SJSA1 (cell line): ENCODE measurements around the gene TMPRSS4. TPM values are rescaled to one million over a fixed set of nuclear protein-coding genes. Genes with fewer than 3 reads are reported as not detected.

Experiments
- DNase-seq, 2 experiments: peaks; one replicate each; pipeline ENCODE4 v3.0.0-alpha.2; 2015 to 2020; ENCODE audit warnings: low spot score in 2 of 2, low read depth in 1 of 2
- H3K27ac ChIP-seq: fragments of 250-450 bp; sonication (Bioruptor Pico); 2 replicates; pipeline ENCODE4 v1.5.1; 2020; ENCODE audit warnings: mild to moderate bottlenecking, moderate library complexity
- H3K27me3 ChIP-seq: fragments of 250-450 bp; sonication (Bioruptor Pico); replicated peaks from 2 replicates; pipeline ENCODE4 v1.5.1; 2020; ENCODE audit warnings: mild to moderate bottlenecking, moderate library complexity
- H3K36me3 ChIP-seq: fragments of 250-450 bp; sonication (Bioruptor Pico); 2 replicates; pipeline ENCODE4 v1.5.1; 2020; ENCODE audit warnings: mild to moderate bottlenecking
- H3K4me1 ChIP-seq: fragments of 250-450 bp; sonication (Bioruptor Pico); replicated peaks from 2 replicates; pipeline ENCODE4 v1.6.1; 2021; ENCODE audit warnings: mild to moderate bottlenecking
- H3K4me3 ChIP-seq: fragments of 250-450 bp; sonication (Bioruptor Pico); 2 replicates; pipeline ENCODE4 v1.5.1; 2020; ENCODE audit warnings: mild to moderate bottlenecking
- H3K9me3 ChIP-seq: fragments of 250-450 bp; sonication (Bioruptor Pico); replicated peaks from 2 replicates; pipeline ENCODE4 v1.5.1; 2020; ENCODE audit warnings: mild to moderate bottlenecking
- total RNA-seq: library from RNA; depleted of rRNA; stranded (reverse); fragments of >200 nt; shearing (Covaris generic); gene quantifications from 2 replicates; pipeline ENCODE4 v1.2.3, GENCODE V29; 2014

TMPRSS4 gene
- total RNA-seq, 1 experiment from 2014 or later = not detected

GRCh38 chr11:118079491-118079890, 2.6 kb downstream of the TMPRSS4 start:
- no peaks in the 10 kb centered on the region for H3K36me3 ChIP-seq
- H3K27me3 ChIP-seq = no peaks in the 10 kb centered on the region
- H3K9me3 ChIP-seq = no peaks in the 10 kb centered on the region
- H3K27ac ChIP-seq = no peak overlapping the region
- no peak for DNase-seq
- H3K4me3 ChIP-seq = no peak overlapping the region
- no peaks in the 10 kb centered on the region for H3K4me1 ChIP-seq

GRCh38 chr11:118080296-118080695, 3.4 kb downstream of the TMPRSS4 start:
- no peaks in the 10 kb centered on the region for H3K36me3 ChIP-seq
- no peak for DNase-seq
- no peak overlapping the region for H3K4me3 ChIP-seq
- no peaks in the 10 kb centered on the region for H3K27me3 ChIP-seq
- no peaks in the 10 kb centered on the region for H3K9me3 ChIP-seq
- no peaks in the 10 kb centered on the region for H3K4me1 ChIP-seq
- no peak overlapping the region for H3K27ac ChIP-seq

GRCh38 chr11:118081241-118081958, 4.5 kb downstream of the TMPRSS4 start:
- no peaks in the 10 kb centered on the region for H3K4me1 ChIP-seq
- no peaks in the 10 kb centered on the region for H3K9me3 ChIP-seq
- DNase-seq = no peak
- H3K36me3 ChIP-seq = no peaks in the 10 kb centered on the region
- H3K27me3 ChIP-seq = no peaks in the 10 kb centered on the region
- no peak overlapping the region for H3K4me3 ChIP-seq
- no peak overlapping the region for H3K27ac ChIP-seq

- no peaks in the 10 kb centered on the region for H3K4me1 ChIP-seq
- no peak for DNase-seq
These were observed 6.1 kb downstream of the TMPRSS4 start for GRCh38 chr11:118082880-118083552.

GRCh38 chr11:118084247-118084646, 7.4 kb downstream of the TMPRSS4 start:
- Histone ChIP-seq H3K27me3 (no peaks in the 10 kb centered on the region), H3K27ac (no peak overlapping the region), H3K9me3 (no peaks in the 10 kb centered on the region), H3K36me3 (no peaks in the 10 kb centered on the region), H3K4me3 (no peak overlapping the region), H3K4me1 (no peaks in the 10 kb centered on the region)
- DNase-seq = no peak

More at GRCh38 chr11:118082880-118083552, 6.1 kb downstream of the TMPRSS4 start:
- Histone ChIP-seq H3K36me3 (no peaks in the 10 kb centered on the region), H3K9me3 (no peaks in the 10 kb centered on the region), H3K27ac (no peak overlapping the region), H3K4me3 (no peak overlapping the region), H3K27me3 (no peaks in the 10 kb centered on the region)

GRCh38 chr11:118084656-118085055, 7.8 kb downstream of the TMPRSS4 start:
- Histone ChIP-seq H3K9me3 (no peaks in the 10 kb centered on the region), H3K4me3 (no peak overlapping the region), H3K27me3 (no peaks in the 10 kb centered on the region), H3K27ac (no peak overlapping the region), H3K4me1 (no peaks in the 10 kb centered on the region), H3K36me3 (no peaks in the 10 kb centered on the region)
- no peak for DNase-seq

GRCh38 chr11:118086913-118087768, 10.3 kb downstream of the TMPRSS4 start, which contains the start of gene SMIM35:
Gene SMIM35, minus strand, starts transcription at chr11:118086963. Its CDS starts 206 bp downstream, at chr11:118086757.
- no peak for DNase-seq
- H3K27ac ChIP-seq = no peak within 1 kb of the TSS
- H3K4me3 ChIP-seq = no peak within 1 kb of the TSS
- H3K36me3 ChIP-seq = no peaks in the 10 kb centered on the region
- H3K9me3 ChIP-seq = no peaks in the 10 kb centered on the region
- no peaks in the 10 kb centered on the region for H3K27me3 ChIP-seq
- no peaks in the 10 kb centered on the region for H3K4me1 ChIP-seq

- Histone ChIP-seq H3K27ac (no peak overlapping the region), H3K27me3 (no peaks in the 10 kb centered on the region), H3K4me1 (no peaks in the 10 kb centered on the region), H3K9me3 (no peaks in the 10 kb centered on the region), H3K36me3 (no peaks in the 10 kb centered on the region), H3K4me3 (no peak overlapping the region)
- DNase-seq = no peak
These were observed 11.1 kb downstream of the TMPRSS4 start for GRCh38 chr11:118087931-118088330.

- Histone ChIP-seq H3K27ac (no peak overlapping the region), H3K27me3 (no peaks in the 10 kb centered on the region), H3K4me3 (no peak overlapping the region), H3K4me1 (no peaks in the 10 kb centered on the region), H3K36me3 (no peaks in the 10 kb centered on the region), H3K9me3 (no peaks in the 10 kb centered on the region)
- DNase-seq = no peak
These were observed 11.7 kb downstream of the TMPRSS4 start for GRCh38 chr11:118088531-118088930.

GRCh38 chr11:118090545-118091162, 13.8 kb downstream of the TMPRSS4 start:
- no peaks in the 10 kb centered on the region for H3K4me1 ChIP-seq
- H3K27ac ChIP-seq = no peak overlapping the region
- no peaks in the 10 kb centered on the region for H3K36me3 ChIP-seq
- no peaks in the 10 kb centered on the region for H3K27me3 ChIP-seq
- no peak overlapping the region for H3K4me3 ChIP-seq
- no peaks in the 10 kb centered on the region for H3K9me3 ChIP-seq
- no peak for DNase-seq

- H3K9me3 ChIP-seq = no peaks in the 10 kb centered on the region
- no peaks in the 10 kb centered on the region for H3K36me3 ChIP-seq
- no peaks in the 10 kb centered on the region for H3K27me3 ChIP-seq
- H3K4me3 ChIP-seq = no peak overlapping the region
- no peak for DNase-seq
- no peak overlapping the region for H3K27ac ChIP-seq
- H3K4me1 ChIP-seq = no peaks in the 10 kb centered on the region
These were observed 14.8 kb downstream of the TMPRSS4 start for GRCh38 chr11:118091690-118092089.

- Histone ChIP-seq H3K9me3 (no peaks in the 10 kb centered on the region), H3K27ac (no peak overlapping the region), H3K4me3 (no peak overlapping the region), H3K27me3 (no peaks in the 10 kb centered on the region), H3K4me1 (no peaks in the 10 kb centered on the region), H3K36me3 (no peaks in the 10 kb centered on the region)
- no peak for DNase-seq
These were observed 16.2 kb downstream of the TMPRSS4 start for GRCh38 chr11:118092907-118093571.

GRCh38 chr11:118095493-118095892, 18.6 kb downstream of the TMPRSS4 start:
- no peak overlapping the region for H3K4me3 ChIP-seq
- H3K4me1 ChIP-seq = no peaks in the 10 kb centered on the region
- H3K36me3 ChIP-seq = no peaks in the 10 kb centered on the region
- no peak overlapping the region for H3K27ac ChIP-seq
- no peaks in the 10 kb centered on the region for H3K9me3 ChIP-seq
- DNase-seq = no peak
- H3K27me3 ChIP-seq = no peaks in the 10 kb centered on the region
